Activated CD4-positive, alpha-beta T cell treated with anti-CD3 and anti-CD28 coated beads, Interleukin-2, amount 50 U/mL, for 24 hours (primary cell): ENCODE data around the gene CCDC187.

Experiments used
- DNase-seq, 2 donors: peaks; one replicate each; pipeline ENCODE4 v3.0.0-alpha.2; 2020; ENCODE audit warnings: low read depth in 1 of 2, low spot score in 1 of 2

CCDC187 gene

DNA sequence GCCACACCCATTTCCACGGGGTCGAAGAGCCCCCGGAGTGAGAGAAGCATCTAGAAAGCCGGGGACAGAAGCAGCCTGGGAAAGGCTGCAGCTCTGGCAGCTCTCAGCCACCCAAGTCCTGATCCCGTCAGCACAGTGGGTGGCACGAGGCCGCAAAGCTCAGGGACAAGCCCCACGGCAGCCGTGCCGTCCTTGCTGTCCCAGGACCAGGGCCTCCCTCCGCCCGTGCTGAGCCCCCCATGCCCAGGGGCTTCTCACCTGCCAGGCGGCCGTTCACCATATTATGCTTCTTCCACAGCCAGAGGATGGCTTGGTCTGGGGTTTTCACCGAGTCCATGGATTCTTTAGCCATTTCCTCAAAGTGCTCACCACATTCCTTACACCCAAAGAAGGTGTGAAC is 92.9 kb downstream of the CCDC187 start:
- DNase-seq: no peak

DNA sequence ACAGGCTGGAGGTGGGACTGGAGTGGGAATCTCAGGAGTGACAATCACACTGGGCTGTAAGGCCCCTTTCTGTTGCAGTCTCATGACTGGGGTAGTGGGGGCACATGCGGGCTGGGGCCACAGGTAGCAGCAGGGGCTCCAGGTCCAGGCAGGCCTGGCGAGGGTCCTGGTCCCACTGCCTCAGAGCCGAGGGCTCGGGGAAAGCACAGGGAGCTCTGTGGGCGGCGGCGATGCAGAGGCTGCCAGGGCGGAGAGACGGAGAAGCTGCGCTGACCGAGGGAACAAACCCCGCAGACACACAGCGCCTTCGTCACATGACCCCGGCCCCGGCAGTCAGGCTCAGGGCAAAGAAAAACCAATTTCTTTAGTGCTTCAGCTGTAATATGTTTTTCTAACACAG is 93.6 kb downstream of the CCDC187 start:
- no peak for DNase-seq

DNA sequence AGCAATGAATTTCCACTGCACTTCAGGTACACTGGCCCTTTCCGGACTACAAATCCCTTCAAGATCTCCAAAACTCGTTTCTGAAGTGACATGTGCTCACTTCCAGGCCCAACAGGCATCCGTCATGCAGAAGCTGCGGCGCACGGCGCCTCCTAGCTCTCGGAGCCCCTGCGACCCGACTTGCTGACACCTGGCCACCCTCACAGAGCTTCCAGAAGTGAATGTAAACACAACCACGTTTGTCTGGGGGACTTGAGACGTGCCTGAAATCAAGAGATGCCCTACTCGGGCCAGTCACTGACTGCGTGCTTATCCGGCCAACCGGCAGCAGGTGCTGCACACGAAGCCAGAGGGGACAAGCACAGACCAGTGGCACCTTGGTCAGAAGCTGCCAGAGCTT is 94.1 kb downstream of the CCDC187 start:
- DNase-seq: no peak

DNA sequence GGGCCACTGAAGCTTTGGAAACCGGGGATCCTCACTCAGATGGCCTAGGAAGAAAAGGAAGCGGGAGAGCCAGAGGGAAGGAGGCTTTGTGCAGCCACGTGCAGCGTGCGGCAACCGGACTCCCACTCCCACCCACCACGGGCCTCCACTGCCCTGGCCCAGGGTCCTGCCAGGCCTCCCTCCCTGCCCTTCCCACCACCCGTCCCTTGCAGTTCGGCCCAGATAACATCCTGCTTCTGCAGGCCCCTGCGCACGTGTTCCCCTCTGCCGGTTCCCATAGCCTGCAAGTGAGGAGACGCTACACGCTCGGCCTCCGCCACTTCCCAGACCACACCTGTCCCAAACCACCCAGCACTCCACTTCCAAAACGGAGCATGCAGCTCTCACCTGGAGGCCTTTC is 94.7 kb downstream of the CCDC187 start:
- DNase-seq: no peak

GRCh38 chr9:136208675-136209074 is 95.2 kb downstream of the CCDC187 start:
- no peak for DNase-seq

- DNase-seq: no peak
Observed at GRCh38 chr9:136207616-136208015, 96.3 kb downstream of the CCDC187 start.

DNA sequence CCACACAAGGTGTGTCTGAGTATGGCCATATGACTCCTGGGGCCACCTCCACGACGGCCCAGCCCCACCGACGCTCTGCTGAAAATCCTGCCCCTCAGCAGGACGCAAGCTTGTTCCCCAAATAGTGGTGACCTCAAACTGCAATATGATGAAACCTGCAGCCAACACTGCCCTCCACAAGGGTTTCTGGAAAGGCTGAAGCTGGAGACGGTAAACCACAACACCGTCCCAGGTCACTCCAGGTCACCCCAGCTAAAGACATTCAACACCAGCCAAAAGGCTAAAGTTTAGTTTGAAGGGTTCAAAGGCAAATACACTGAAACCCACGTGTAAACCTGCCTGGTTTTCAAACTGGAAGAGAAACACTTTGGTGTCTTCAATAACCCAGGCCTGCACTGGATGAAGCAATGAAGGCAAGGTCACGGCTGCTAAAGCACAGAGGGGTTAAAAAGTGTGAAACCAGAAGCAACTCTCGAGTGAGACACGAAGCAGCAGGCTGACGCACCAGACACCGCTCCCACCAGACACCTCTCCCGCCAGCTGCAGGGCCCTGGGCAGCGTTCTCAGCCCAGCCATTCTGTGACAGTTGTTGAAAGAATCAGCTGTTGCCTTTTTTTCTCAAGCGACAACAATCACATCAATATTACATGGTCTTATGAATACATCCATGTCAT is 97.2 kb downstream of the CCDC187 start:
- DNase-seq: no peak

GRCh38 chr9:136205707-136205992 is 98.2 kb downstream of the CCDC187 start:
- no peak for DNase-seq

DNA sequence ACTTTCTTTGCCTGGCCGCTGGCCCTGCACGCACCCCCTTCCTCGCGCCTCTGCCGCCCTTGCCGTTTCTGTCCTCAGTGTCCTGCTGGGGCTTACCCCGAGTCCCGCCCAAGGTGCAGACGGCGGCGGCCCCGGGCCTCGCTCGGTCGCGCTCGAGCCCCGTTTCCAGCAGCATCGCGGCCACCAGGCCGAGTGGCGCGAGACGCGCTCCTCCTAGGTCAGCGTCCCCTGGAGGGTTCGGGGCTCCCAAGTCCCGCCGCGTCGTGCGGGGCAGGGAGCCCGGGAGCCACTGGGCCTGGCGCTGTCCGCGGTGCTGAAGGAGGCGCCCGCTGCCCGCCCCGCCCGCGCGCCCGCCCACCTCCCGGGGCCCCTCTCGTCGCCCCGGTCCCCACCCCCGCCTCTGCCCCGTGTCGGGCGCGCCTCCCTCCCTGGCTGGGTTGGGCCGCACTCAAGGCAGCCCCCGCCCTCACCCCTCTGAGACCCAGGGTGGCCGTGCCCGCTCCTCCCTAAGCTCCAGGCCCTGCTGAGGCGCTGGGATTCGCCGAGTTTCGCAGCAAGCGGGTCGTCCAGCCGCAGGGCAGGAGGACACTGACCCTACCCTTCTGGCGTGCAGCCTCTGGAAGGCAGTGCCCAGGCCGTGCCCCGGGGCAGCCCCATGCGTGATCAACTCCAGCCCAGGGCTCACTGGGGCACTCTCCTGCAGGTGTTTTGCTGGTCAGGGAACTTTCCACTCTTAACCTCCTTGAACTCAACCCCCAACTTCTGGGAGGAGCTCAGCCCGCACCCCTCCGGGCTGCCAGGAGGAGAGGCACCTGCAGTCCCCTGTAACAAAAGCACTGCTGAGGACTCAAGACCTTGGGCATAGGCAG is 98.8 kb downstream of the CCDC187 start, which contains the start of gene LHX3:
Gene LHX3 (minus strand): TSS at position 291 of the 869 bp plus-strand sequence. CDS start 116 bp downstream, at position 175.
- no peak for DNase-seq

GRCh38 chr9:136204145-136204805 is 99.6 kb downstream of the CCDC187 start:
- no peak for DNase-seq

- no peak for DNase-seq
Observed at GRCh38 chr9:136203408-136204144, 100.3 kb downstream of the CCDC187 start.

GRCh38 chr9:136202454-136203407 is 101.2 kb downstream of the CCDC187 start:
- no peak for DNase-seq

- no peak for DNase-seq
Observed at GRCh38 chr9:136201609-136202453, 102.1 kb downstream of the CCDC187 start.

DNA sequence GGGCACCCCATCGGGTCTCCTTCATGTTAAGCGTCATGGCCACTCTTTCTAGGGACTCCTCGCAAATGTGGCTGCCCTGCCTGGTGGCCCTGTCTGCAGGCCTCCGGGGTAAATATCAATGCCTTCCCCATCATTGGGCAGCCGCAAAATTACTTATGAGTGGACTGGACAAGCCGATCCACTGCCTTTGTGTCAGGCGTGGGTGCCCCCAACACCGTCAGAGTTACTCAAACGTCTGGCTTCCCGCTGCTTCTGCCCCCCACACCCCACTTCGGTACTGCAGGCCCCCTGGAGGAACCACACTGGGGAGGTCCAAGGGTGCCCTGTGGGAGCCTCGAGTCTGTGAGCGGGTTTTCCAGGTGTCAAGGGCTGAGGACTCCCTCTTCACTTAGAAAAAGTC is 102.7 kb downstream of the CCDC187 start:
- no peak for DNase-seq

DNA sequence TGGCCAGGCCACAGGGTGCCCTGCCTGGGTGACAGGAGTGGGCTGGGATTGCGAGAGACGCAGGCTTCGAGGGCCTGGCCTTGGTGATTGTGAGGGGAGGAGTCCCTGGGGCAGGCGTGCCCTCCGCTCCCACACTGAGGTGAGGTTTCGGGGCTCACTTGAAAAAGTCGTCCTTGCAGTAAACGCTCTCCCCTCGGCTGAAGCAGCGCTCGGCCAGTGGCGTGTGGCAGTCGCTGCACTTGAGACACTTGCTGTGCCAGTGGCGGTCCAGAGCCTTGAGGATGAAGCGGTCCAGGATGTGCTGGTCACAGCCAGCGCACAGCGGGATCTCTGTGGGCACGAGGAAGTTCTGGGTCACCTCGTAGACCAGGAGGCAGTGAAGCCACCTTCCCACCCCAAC is 103.5 kb downstream of the CCDC187 start:
- DNase-seq: no peak
